ENCODE results near the gene AIP. TPM values are rescaled to one million over a fixed set of nuclear protein-coding genes. Genes with fewer than 3 reads are reported as not detected.

The AIP gene
- total and polyA plus RNA-seq, 9 of the 15 experiments (the other 6 are each of a cell fraction or from before 2014, with no cell fraction given) = 5.2 to 92.5 (median 52.7) TPM

GRCh38 chr11:67507864-67508485 lies 25.1 kb downstream of the AIP start, which contains the start of gene CDK2AP2 (continued):
- TF ChIP-seq RBFOX2 (IDR thresholded peaks at IDR 0.05; ENCODE audit: low read depth, low read length) = peak; percentile 92
- no peak for TF ChIP-seq PRPF4 (IDR thresholded peaks at IDR 0.05; ENCODE audit: insufficient read depth, low read depth, low read length, poor library complexity, severe bottlenecking)
- TF ChIP-seq ATF6 (CRISPR knock-in tag; IDR thresholded peaks at IDR 0.05) = no peak
- TF ChIP-seq ZNF318 (IDR thresholded peaks at IDR 0.05; ENCODE audit: borderline replicate concordance in 1 of 2, low read depth in 1 of 2) = no peak
- no peak for TF ChIP-seq NR1H2 (CRISPR knock-in tag; IDR thresholded peaks at IDR 0.05)
- no peak for TF ChIP-seq PHTF2 (CRISPR knock-in tag; IDR thresholded peaks at IDR 0.05)
- TF ChIP-seq HNRNPH1 (optimal IDR thresholded peaks at IDR 0.05; ENCODE audit: low read depth, low read length) = no peak
- TF ChIP-seq RB1 (IDR thresholded peaks at IDR 0.05; ENCODE audit: low read depth) = no peak
- TF ChIP-seq PKNOX1 (IDR thresholded peaks at IDR 0.05) = peak; percentile 99
- TF ChIP-seq ZEB2 (IDR thresholded peaks at IDR 0.05) = no peak
- peak; percentile 58; the same call in 1 of the 2 replicates for TF ChIP-seq HBP1 (CRISPR knock-in tag; IDR thresholded peaks at IDR 0.05)
- TF ChIP-seq NFE2L1 (tag; IDR thresholded peaks at IDR 0.05; ENCODE audit: borderline replicate concordance, low read depth) = no peak
- no peak for TF ChIP-seq ZNF354B (CRISPR knock-in tag; IDR thresholded peaks at IDR 0.05)
- no peak for TF ChIP-seq STAG1 (CRISPR knock-in tag; IDR thresholded peaks at IDR 0.05; ENCODE audit: borderline replicate concordance)
- no peak for TF ChIP-seq NFE2 (IDR thresholded peaks at IDR 0.05; ENCODE audit: low read depth)

Measured in K562 (cell line).